Upper lobe of left lung (tissue), 6 donors: ENCODE results near the gene PUS1. TPM values are rescaled to one million over a fixed set of nuclear protein-coding genes. Genes with fewer than 3 reads are reported as not detected.

Source experiments
- ATAC-seq, 2 donors: fragments of 200-7000 bp; cut with Tn5 transposase; one replicate each; pipeline ENCODE4 v1.9.1; 2022; ENCODE audit warnings: mild to moderate bottlenecking in 2 of 2, moderate library complexity in 2 of 2; ENCODE audit not compliant: low FRiP score in 2 of 2
- DNase-seq, 2 donors: peaks; one replicate each; pipeline ENCODE4 v3.0.0-alpha.2; 2019 to 2020
- H3K27ac ChIP-seq, 4 donors: fragments of 200-600 bp; sonication (generic); one replicate each; pipeline ENCODE4 v1.5.1; 2016 to 2019
- H3K27me3 ChIP-seq, 4 donors: fragments of 200-600 bp; sonication (generic); one replicate each; pipeline ENCODE4 v1.5.1; 2017 to 2019
- H3K36me3 ChIP-seq, 4 donors: fragments of 200-600 bp; sonication (generic); one replicate each; pipeline ENCODE4 v1.5.1; 2016 to 2019
- H3K4me1 ChIP-seq, 4 donors: fragments of 200-600 bp; sonication (generic); one replicate each; pipeline ENCODE4 v1.5.1; 2018 to 2019
- H3K4me3 ChIP-seq, 4 donors: fragments of 200-600 bp; sonication (generic); one replicate each; pipeline ENCODE4 v1.5.1; 2017 to 2019; ENCODE audit warnings: mild to moderate bottlenecking in 2 of 4, moderate library complexity in 1 of 4
- H3K9me3 ChIP-seq, 4 donors: fragments of 200-600 bp; sonication (generic); one replicate each; pipeline ENCODE4 v1.5.1; 2018 to 2019
- EP300 ChIP-seq, 4 donors: sonication (generic); formaldehyde crosslinking; IDR thresholded peaks; one replicate each; pipeline ENCODE4 v1.5.1; 2017; ENCODE audit warnings: antibody characterized with exemption in 4 of 4, control low read depth in 2 of 4
- POLR2A ChIP-seq, 4 donors: fragments of 450-650 bp; IDR thresholded peaks; one replicate each; pipeline ENCODE4 v1.5.1; 2016 to 2017; ENCODE audit warnings: antibody characterized with exemption in 4 of 4, mild to moderate bottlenecking in 2 of 4
- POLR2AphosphoS5 ChIP-seq, 2 donors: sonication (generic); formaldehyde crosslinking; IDR thresholded peaks; one replicate each; pipeline ENCODE4 v1.5.1; 2017; ENCODE audit warnings: antibody characterized with exemption in 2 of 2
- WGBS, 2 donors: methylation state at CpG; one replicate each; pipeline ENCODE4 v1.1.5; 2017 to 2018; 5-methylcytosine and 5-hydroxymethylcytosine counted together
- total RNA-seq, 6 donors: library from RNA; depleted of rRNA in 4 of 6; stranded (reverse); fragments of >200 nt in 4 of 6; gene quantifications; one replicate each; pipeline versions ENCODE4 v1.1.0 to v1.2.1, GENCODE V29; 2016 to 2021
- TF ChIP-seq, protein P1 (sequence below), 6 experiments: fragments of 450-650 bp in 4 of 6; fragments of 200-600 bp in 2 of 6; sonication (generic) in 2 of 6; IDR thresholded peaks; one replicate each; pipeline ENCODE4 v1.5.1; 2016 to 2019; ENCODE audit warnings: antibody characterized with exemption in 6 of 6
- donor health status: DM: no; HTN: no; CAD: no; lungs with moderate emphysema.
- donor health status: DM: no; HTN: yes; CAD: no; lungs with severe emphysema.

Gene PUS1
- total RNA-seq, 6 donors from 2014 or later: 11.3 to 30.7 (median 22.5) TPM

DNA sequence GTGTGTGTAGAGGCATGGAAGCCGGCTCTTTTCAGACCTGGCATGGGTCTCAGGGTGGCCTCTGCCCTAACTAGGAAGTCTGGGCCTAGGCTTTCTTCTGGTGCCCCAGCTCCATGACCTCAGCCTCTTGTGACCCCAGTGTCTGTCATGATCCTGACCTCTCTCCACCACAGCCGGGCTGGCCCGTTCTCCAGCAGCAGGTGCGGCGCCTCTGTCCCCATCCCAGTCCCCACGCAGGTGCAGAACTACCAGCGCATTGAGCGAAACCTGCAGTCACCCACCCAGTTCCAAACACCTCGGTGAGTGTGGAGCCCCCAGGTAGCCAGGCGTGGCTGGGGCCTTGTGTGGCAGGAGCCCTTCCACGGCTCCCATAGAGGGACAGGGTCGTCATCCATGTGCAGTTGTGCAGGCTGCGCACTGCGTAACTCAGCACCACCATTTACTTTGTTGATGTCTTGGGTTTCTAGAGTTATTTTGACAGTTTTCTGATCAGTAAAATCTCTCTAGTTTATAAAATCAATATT lies 14.8 kb upstream of the PUS1 start:
- no peak for TF ChIP-seq POLR2AphosphoS5 (IDR thresholded peaks at IDR 0.05)
- TF ChIP-seq, protein P1, sequence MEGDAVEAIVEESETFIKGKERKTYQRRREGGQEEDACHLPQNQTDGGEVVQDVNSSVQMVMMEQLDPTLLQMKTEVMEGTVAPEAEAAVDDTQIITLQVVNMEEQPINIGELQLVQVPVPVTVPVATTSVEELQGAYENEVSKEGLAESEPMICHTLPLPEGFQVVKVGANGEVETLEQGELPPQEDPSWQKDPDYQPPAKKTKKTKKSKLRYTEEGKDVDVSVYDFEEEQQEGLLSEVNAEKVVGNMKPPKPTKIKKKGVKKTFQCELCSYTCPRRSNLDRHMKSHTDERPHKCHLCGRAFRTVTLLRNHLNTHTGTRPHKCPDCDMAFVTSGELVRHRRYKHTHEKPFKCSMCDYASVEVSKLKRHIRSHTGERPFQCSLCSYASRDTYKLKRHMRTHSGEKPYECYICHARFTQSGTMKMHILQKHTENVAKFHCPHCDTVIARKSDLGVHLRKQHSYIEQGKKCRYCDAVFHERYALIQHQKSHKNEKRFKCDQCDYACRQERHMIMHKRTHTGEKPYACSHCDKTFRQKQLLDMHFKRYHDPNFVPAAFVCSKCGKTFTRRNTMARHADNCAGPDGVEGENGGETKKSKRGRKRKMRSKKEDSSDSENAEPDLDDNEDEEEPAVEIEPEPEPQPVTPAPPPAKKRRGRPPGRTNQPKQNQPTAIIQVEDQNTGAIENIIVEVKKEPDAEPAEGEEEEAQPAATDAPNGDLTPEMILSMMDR (IDR thresholded peaks at IDR 0.05): no peak
- TF ChIP-seq POLR2A (IDR thresholded peaks at IDR 0.05): no peak
- TF ChIP-seq EP300 (IDR thresholded peaks at IDR 0.05): no peak
- H3K27me3 ChIP-seq: no peaks in the 10 kb centered on the region
- H3K36me3 ChIP-seq: peaks cover 51 to 93% (median 83%) of the 10 kb centered on the region in 4 donors
- no peaks in the 10 kb centered on the region for H3K9me3 ChIP-seq
- 95 to 100% methylated on average over 4 to 14 of the region's 14 CpGs for WGBS, 2 donors
- DNase-seq (no peak), ATAC-seq (no peak)
- H3K27ac ChIP-seq: no peak overlapping the region
- H3K4me1 ChIP-seq: peaks cover 7 to 11% (median 9%) of the 10 kb centered on the region in 4 donors
- no peak overlapping the region for H3K4me3 ChIP-seq

DNA sequence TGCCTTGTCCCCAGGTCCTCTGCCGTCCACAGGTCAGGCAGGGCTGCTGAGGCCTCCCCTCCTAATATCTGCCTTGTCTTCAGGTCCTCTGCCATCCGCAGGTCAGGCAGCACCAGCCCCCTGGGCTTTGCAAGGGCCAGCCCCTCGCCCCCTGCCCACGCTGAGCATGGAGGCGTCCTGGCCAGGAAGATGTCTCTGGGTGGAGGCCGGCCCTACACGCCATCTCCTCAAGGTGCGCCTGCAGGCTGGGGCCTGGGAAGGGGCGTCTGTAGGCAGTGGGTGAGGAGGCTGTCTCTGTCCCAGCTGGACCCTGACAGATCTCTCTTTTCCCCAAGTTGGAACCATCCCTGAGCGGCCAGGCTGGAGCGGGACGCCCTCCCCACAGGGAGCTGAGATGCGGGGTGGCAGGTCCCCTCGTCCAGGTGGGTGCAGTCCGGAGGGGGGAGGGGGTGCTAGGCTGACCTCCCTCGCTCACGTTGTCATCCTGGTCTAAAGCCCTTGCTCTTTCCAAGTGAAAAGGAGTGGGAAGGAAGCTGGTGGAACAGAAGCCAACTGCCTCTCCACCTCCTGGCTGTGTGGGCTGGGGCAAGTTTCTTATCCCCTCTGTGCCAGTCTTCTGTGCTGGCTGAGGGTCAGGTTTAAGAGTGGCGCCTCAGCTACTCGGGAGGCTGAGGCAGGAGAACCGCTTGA lies 13.9 kb upstream of the PUS1 start:
- no peaks in the 10 kb centered on the region for H3K9me3 ChIP-seq
- ATAC-seq (no peak), DNase-seq (peak in 1 of 2 donors; percentile 66)
- 92% methylated on average over 19 of the region's 20 CpGs for WGBS, 2 donors
- TF ChIP-seq, protein P1 (IDR thresholded peaks at IDR 0.05): no peak
- TF ChIP-seq POLR2AphosphoS5 (IDR thresholded peaks at IDR 0.05): no peak
- no peak for TF ChIP-seq EP300 (IDR thresholded peaks at IDR 0.05)
- TF ChIP-seq POLR2A (IDR thresholded peaks at IDR 0.05): no peak
- no peak overlapping the region for H3K4me3 ChIP-seq
- peaks cover 7 to 11% (median 9%) of the 10 kb centered on the region in 4 donors for H3K4me1 ChIP-seq
- no peak overlapping the region for H3K27ac ChIP-seq
- no peaks in the 10 kb centered on the region for H3K27me3 ChIP-seq
- H3K36me3 ChIP-seq: peaks cover 44 to 93% (median 82%) of the 10 kb centered on the region in 4 donors

DNA sequence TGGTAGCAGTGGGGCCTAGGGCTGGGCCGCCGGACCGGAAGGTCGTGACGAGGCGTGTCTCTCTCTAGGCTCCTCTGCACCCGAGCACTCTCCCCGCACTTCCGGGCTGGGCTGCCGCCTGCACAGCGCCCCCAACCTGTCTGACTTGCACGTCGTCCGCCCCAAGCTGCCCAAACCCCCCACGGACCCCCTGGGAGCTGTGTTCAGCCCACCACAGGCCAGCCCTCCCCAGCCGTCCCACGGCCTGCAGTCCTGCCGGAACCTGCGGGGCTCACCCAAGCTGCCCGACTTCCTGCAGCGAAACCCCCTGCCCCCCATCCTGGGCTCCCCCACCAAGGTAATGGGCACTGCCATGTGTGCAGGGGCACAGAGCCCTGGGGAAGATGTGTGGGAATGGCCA lies 13.3 kb upstream of the PUS1 start:
- Histone ChIP-seq H3K27me3 (no peaks in the 10 kb centered on the region), H3K27ac (no peak overlapping the region), H3K4me3 (no peak overlapping the region), H3K9me3 (no peaks in the 10 kb centered on the region), H3K36me3 (peaks cover 39 to 93% (median 82%) of the 10 kb centered on the region in 4 donors), H3K4me1 (peaks cover 7 to 11% (median 9%) of the 10 kb centered on the region in 4 donors)
- ATAC-seq (no peak), DNase-seq (peak in 1 of 2 donors; percentile 64)
- WGBS, 2 donors: 95 to 100% methylated on average over 3 to 21 of the region's 21 CpGs
- TF ChIP-seq POLR2AphosphoS5 (IDR thresholded peaks at IDR 0.05) (no peak), EP300 (IDR thresholded peaks at IDR 0.05) (no peak), POLR2A (IDR thresholded peaks at IDR 0.05) (no peak)
- TF ChIP-seq, protein P1 (IDR thresholded peaks at IDR 0.05): no peak

DNA sequence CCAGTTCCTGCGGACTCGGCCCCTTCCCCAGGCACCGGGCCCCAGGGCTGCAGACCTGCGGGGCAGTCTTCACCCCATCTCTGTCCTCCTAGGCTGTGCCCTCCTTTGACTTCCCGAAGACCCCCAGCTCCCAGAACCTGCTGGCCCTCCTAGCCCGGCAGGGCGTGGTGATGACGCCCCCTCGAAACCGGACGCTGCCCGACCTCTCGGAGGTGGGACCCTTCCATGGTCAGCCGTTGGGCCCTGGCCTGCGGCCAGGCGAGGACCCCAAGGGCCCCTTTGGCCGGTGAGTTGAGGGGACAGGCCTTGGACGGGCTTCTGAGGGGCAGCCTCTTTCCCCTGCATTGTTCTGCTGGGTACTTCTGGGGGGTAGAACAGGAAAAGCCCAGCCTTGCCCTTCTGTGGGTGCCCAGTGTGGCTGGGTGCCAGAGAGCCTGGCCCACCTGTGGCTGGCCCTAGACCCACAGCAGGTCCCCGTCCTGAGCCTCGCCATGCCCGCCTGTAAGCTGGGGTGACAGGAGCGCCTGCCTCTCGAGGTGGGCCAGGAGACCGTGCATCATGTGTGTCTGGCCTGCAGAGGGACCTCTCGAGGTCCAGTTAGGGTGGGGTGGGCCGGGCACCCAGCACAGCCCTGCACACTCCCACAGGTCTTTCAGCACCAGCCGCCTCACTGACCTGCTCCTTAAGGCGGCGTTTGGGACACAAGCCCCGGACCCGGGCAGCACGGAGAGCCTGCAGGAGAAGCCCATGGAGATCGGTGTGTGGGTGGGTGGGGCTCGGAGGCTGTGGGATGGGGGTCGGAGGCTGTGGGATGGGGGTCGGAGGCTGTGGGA lies 12.6 kb upstream of the PUS1 start:
- Histone ChIP-seq H3K4me1 (peaks cover 7 to 11% (median 9%) of the 10 kb centered on the region in 4 donors), H3K4me3 (no peak overlapping the region), H3K27ac (no peak overlapping the region), H3K27me3 (no peaks in the 10 kb centered on the region), H3K36me3 (peaks cover 35 to 93% (median 82%) of the 10 kb centered on the region in 4 donors), H3K9me3 (no peaks in the 10 kb centered on the region)
- DNase-seq (peak in 1 of 2 donors; percentile 70), ATAC-seq (no peak)
- TF ChIP-seq, protein P1 (IDR thresholded peaks at IDR 0.05): no peak
- TF ChIP-seq EP300 (IDR thresholded peaks at IDR 0.05): no peak
- TF ChIP-seq POLR2AphosphoS5 (IDR thresholded peaks at IDR 0.05): no peak
- no peak for TF ChIP-seq POLR2A (IDR thresholded peaks at IDR 0.05)
- 89 to 95% methylated on average over 12 to 30 of the region's 36 CpGs for WGBS, 2 donors
